HG02798 (cell line): ENCODE results near the gene ZDHHC7.

Experiments used
- ATAC-seq: cut with Tn5 transposase; IDR thresholded peaks from one replicate; pipeline ENCODE4 v1.9.1; 2021; ENCODE audit warnings: mild to moderate bottlenecking; ENCODE audit not compliant: unreplicated experiment, poor library complexity

Gene ZDHHC7

DNA sequence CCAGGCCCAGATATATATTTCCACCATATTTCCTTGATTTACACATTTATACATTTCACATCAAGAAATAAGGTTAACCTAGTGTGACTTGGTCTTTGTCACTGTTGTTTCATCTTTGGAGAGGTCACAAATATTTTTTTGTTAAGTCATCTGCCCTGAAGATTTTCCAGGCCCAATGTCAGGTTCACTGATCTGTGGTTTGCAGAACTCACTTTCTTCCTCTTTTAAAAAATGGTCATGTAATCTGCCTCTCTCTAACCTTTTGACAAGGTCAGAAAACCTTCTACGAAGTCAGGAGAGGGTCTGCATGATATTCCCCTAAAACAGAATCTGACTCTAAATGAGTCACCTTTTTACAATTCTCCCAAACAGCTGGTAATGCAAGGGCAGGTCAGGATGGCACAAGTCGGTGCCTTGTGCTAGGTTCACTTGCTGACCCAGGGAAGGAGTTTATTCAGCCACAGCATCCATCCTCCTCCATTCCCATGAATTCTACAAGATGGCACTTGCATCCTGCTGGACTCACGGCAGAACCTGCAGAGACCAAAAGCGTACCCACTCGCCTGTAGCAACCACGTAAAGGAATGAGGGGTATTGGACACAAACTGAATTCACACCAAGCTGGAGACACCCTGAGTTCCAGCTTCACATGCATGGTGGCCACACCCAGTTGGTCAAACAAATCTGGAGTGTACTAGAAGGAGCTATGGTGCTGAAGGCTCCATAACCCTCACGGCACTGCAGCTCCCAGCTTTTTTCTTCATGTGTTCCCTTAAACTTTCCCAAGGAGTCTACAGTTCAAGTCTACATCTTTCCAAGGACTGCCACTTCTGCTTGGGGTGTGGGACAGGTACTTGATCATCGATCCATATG is 14.7 kb upstream of the ZDHHC7 start:
- no peak for ATAC-seq

DNA sequence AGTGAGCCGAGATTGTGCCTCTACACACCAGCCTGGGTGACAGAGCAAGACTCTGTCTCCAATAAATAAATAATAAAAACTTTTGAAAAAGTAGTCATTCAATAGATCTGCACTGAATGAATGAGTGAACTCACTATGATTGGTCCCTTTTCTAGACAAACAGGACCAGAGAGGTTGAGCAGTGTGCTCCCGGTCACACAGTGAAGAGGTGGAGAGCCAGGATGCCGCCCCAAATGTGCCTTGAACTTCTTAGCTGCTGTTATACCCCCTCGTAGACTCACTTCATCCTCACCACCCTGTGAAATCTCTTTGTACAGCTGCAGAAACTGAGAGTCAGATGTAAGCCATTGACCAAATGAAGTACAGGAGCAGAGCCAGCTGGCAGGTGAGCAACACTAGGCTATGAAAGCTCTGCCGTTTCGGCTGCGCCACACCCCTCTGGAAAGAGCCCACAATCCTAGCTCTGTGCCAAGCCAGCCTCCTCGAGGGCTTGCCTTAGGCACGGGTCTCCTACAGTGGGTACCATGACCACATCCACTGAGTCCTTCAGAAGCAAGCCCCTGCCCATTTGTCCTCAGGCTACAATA is 8.4 kb upstream of the ZDHHC7 start:
- ATAC-seq, result no peak

DNA sequence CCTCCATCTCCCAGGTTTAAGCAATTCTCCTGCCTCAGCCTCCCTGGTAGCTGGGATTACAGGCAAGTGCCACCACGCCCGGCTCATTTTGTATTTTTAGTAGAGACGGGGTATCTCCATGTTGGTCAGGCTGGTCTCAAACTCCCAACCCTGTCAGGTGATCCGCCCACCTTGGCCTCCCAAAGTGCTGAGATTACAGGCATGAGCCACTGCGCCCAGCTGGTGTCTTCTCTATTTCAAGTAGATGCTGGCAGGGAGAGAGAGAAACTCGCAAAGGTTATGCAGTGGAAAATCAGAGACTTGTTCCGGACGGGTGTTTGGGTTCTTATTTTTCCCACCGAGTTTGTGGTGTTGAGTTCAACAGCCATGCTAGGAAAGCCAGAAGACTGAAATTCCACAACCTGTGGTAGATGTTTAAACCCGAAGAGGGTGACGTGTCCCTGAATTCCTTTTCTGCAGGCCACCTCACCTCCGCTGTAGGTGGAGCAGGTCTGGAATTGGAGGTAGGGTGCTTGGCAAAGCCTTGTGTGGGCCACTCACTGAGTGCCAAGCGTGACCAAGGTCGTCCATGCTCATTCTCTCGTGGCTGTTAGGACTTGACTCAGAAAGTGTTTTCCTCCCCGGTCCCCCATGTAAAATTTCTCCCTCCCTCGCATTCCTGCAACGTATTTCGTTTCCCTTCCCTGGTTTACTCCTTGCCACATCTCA is 7.3 kb upstream of the ZDHHC7 start:
- no peak for ATAC-seq

DNA sequence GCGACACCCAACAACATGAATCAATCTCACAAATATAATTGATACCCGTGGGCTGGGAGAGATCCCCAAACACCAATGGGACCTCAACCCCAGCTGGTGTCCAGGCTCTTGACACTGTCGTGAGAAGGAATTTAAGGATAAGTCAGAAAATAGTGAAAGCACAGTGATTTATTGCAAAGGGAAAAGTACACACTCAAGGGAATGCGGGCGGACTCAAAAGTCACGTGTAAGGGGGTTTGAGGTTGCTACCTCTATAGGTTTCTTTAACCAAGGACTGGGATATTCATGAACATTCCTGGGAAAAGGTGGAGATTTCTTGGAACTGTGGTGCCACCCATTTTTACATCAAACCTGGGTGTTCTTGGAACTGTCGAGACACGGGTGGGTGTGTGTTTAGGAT is 6.3 kb upstream of the ZDHHC7 start:
- no peak for ATAC-seq

DNA sequence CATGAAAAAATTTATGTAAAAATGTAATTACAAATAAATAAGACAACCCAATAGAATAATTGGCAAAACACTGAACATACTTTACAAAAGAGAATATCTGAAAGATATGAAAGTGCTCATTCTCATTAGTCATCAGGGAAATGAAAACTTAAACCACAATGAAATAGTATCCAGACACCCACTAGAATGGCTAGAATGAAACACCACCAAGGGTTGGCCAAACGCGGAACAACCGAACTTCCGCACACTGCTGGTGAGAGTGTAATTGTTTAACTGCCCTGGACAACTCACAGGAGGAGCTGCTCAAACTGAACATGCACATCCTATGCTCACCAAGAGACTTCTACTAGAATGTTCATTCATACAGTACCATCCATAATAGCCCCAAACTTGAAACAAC is 5.8 kb upstream of the ZDHHC7 start:
- ATAC-seq, result peak; percentile 71

DNA sequence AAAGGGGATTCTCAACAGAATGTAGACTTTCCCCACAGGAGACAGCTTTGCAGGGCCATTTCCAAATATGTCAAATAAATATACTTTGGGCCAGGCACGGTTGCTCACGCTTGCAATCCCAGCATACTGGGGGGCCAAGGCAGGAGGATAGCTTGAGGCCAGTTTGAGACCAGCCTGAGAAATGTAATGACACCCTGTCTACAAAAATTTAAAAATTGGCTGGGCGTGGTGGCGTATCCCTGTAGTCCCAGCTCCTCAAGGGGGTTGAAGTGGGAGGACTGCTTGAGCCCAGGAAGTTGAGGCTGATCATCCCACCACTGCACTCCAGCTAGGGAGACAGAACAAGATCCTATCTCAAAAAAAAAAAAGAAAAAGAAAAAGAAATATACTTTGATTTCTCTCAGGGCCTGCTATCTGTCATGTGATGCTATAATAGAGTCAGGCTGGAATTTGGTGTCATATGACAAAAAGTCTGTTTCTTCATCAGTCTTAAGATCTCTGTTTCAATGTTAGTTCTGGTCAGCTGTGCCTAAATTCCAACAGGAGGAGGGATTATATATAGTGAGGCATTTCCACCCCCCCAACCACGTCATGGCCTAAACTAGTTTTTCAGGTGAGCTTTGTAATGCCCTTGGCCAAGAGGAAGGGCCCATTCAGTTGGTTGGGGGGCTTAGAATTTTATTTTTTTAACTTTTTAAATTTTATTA is 4.3 kb upstream of the ZDHHC7 start:
- no peak for ATAC-seq

DNA sequence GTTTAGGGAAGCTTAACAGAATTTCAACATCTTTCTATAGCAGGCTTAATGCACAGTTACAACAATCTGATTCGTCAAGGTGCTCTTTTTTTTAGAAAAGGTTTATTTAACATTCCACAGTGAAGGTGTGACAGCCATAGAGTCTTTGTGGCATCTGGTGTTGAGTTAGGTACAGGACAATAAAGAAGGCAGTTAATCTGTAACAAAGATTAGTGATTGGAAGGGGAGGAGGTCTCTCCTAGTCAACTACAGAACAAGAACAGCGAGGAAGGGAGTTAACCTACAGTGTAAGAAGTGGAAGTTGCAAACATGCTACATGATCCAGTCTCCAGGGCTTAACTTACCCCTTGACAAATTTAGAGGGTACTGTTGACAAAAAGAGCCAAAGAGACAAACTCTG is 3.0 kb upstream of the ZDHHC7 start:
- ATAC-seq, result no peak

DNA sequence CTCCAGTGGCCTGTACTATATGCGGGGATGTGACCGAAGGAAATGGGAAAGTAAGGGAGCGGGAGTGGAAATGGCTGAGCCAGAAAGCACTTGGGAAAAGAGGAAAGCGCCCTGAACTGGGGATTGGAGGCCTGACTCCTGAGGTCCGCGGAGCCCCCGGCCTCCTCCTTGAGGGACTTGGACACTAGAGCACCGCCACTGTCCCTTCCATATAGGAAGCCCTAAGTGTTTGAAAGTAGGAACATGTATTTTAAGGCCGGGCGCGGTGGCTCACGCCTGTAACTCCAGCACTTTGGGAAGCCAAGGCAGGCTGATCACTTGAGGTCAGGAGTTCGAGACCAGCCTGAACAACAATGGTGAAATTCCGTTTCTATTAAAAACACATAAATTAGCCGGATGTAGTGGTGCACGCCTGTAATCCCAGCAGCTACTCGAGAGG is 530 bp upstream of the ZDHHC7 start:
- ATAC-seq, result no peak

DNA sequence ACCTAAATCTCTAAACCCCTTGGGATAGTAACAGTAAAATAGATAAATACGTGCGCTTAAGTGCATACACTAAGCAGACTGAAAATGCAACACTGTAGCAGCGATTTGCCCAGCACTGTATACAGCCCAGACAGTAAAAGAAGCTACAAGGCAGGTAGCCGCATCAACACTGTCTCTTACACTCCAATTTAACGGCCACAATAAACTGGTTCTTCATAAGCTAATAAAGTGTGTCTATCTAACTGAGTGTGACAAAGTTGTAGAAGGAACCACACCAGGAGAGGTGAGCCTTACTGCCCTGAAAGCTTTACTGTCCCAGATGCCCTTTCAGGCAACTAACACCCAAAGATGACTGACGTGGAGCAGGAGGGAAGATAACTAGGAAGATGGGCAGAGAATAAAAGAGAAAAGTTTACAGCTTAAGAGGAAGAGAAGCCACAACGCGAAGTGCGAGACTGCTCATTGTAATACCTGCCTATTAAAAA is 847 bp downstream of the ZDHHC7 start:
- ATAC-seq, result peak; percentile 2

DNA sequence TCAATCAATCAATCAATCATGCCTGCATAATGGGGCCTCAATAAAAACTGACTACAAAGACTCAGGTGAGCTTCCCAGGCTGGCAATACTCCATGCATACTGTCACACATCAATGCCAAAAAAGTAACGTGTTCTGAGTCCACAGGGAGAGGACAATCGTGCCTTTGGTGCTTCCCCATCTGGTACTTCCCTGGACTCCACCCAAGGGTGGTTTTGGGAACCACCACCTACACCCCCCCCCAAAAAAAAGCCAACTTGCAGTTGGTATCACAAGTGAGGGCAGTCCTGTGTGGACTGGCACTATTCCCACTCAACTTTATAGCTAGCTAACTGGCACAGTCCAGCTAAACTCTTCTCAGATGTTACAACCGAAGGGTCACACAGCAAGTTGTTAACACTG is 3.1 kb downstream of the ZDHHC7 start:
- ATAC-seq, result no peak

DNA sequence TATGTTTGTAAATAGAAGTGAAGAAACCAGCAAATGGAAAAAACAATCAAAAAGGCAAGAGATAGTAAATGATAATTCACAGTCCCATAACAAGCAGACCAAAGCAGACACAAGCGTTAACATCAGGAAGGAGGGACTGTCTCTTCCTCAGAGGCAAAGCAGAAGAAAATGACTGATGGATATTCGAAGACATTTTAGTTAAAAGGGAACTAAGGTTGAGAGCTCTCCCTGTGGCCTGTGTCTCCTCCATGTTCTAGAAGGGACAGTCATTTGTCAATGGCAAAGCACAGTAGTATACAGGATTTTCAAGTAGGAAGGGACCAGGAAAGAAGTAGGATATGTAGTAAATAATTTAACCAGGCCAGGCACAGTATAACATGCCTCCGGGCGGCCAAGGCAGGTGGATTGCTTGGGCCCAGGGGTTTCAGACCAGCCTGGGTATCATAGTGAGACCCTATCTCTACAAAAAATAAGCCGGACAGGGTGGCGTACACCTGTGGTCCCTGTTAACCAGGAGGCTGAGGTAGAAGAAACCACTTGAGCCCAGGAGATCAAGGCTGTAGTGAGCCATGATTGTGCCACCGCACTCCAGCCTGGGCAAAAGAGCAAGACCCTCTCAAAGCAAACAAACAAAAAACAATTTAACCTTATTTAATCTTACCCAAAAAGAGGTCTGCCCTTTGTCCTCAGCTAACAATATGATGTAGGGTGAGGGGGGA is 3.7 kb downstream of the ZDHHC7 start:
- no peak for ATAC-seq

DNA sequence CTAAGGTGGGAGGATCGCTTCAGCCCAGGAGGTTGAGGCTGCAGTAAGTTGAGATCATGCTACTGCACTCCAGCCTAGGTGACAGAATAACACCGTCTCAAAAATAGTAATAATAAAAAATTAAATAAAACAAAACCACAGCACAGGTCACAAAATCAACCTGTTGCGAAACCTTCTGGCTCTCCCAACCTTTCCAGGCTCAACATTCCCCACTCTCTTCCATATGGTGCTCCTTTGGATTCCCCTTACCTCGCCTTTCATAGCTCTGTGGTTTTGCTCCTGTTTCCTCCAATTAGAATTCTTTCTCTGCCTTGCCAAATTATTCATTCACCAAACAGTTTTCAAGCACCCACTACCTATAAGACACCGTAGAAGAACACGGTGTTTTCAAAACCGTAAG is 4.7 kb downstream of the ZDHHC7 start:
- no peak for ATAC-seq

DNA sequence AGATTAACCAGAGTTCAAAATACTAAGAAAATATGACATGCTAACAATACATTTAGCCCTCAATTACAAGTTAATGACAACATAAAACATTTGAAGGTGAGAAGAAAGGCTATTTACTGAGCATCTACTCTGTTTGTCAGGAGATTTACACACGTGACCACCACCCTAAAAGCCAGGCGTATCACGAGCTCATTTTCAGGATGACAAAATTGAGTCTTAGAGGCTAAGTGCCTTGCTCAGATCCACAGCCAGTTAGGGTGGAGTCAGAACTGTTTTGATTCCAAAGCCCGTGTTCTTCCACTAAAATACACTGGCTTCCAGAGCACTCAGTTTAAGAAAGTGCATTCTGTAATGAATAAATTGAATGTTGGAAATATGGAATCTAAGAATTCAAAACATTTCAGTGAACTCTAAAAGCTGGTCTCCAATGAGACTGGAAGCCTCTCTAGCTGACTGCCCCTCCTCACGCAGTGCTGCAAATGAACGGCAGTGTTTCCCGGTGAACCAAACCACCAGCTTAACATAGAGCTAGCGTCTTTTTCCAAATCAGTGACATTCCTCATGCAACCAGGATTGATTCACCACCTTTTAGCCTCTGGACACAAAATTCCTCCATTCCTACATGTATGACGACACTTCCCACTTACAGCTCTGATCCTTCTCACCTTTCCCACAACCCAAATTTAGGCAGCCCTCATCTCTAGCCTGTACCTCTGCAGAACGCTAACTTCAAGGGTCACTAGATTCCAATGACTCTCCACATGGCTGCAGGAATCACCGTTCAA is 5.9 kb downstream of the ZDHHC7 start:
- no peak for ATAC-seq

DNA sequence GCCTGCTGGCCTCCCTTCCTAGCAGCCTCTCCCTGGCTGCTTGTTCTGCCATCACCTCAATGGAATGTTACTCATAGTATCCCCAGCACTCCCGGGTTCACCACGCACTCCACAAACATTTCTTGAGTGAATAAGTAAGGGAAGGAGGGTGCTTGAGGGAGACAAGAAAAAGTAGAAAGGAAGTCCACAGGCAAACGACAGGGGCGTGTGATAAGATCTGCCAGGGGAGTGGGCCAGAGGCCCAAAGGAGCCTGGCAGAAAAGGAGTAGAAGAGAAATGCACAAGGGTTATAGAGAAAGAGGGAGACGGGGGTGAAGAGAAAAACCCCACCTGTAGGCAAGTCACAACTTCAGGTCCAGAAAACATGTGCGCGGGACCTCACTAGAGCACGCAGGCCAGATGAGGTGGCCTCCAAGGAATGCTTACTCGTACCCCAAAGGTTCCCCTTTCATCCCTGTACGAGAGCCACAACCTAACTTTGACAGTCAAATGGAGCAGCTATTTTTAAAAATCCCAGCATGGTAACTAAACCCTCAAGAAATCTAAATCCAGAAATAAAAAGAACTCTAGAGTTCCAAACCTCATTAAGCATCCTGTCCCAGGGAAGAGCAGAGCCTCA is 6.6 kb downstream of the ZDHHC7 start:
- ATAC-seq, result no peak

DNA sequence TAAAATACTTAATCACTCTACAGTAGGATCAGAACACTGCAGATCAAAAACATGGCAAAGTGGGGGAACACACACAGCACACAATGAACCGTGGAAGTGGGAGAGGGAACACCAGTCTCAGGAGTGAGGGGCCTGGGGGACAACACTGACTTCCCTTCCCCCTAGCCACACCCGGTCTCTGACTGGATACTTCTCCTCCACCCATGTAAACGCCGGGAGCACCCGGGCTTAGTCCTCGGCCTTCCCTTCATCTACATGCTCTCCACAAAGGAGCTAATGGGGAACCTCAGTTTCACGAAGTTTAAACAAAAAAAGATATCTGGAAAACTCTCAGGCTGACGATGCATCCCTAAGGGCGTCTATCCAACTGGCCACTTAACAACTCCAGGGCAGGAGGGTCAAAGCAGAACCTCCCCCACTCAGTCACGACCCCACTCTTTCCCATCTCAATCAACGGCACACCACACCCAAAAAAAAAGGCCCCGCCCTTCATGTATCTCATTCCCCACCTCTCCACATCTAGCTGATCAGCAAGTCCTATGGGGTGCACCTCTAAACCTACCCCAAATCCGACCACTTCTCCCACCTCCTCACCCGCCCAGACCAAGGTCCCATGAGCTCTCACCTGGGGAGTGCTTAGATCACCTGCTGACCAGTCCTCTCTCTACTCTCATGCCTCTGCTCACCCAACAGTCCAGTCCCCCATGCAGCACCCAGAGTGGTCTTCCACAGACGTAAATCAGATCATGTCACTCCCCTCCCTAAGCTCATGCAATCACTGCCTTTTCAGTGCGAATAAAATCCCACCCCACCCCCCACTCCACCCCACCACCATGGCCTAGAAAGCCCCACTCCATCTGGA is 7.4 kb downstream of the ZDHHC7 start:
- no peak for ATAC-seq

DNA sequence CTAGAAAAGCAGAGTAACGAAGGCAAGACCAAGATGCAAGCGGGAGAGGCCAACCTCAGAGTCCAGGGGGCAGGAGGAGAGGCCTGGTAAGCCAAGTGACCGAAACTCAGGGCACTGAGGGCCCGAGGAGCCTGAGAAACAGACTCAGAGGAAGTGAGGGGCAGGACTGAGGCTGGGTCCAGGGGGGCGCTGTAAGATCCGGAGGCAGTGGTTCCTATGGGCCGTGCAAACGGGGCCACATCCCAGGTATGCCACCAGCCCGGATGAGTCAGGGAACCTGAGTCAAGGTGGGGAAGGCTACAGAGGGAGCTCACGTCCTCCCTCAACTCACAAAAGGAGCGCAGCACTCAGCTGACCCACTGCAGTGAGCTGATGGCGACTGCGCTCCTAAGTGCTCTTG is 8.3 kb downstream of the ZDHHC7 start:
- no peak for ATAC-seq

DNA sequence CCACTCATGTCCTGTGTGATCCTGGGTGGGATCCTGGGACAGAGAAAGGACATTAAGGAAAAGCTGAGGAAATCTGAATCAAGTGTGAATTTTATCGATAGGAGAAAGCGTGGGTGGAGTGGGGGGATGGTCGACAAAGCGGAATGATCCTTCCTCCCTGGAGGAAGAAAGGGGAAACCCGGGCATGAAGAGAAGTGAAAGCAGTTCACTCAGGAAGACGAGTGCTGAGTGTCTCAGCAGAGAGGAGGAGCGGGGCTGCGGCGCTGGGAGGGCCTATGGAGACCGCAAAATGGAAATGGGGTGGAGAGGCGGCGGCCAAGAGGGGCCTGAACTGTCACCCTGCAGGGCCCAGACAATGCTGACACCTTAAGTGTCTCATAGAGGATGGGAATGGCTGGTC is 8.7 kb downstream of the ZDHHC7 start:
- no peak for ATAC-seq

DNA sequence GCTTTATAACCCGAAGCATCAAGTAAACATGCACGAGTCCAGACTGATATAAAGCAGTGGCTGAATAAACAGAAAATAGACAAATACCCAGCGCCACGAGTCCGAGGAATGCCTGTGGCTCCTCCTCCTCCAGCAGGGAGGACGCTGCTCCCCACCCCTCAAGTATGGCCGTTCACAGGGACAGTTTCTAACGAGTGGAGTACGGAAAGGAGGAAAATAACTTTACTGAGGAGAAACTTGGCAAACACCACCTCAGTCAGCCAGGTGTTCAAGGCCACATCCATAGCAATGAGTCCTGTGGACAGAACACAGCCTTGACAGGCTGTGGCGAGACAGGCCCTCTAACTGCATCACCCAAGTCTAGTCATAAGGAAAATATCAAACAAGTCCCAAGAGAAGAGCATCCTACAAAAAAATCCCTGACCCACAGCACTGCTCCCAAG is 9.2 kb downstream of the ZDHHC7 start:
- no peak for ATAC-seq
